Muscle of back (tissue), 11 donors: Measurements from ENCODE around the gene SCAMP5. TPM values are rescaled to one million over a fixed set of nuclear protein-coding genes. Genes with fewer than 3 reads are reported as not detected.
A peak's percentile ranks its signal among the peaks of the same experiment; 100 is the strongest.

Experiments used
- DNase-seq, 3 donors: peaks; one replicate each; pipeline versions ENCODE4 v3.0.0 to v3.0.0-alpha.2; 2013
- polyA plus RNA-seq, 10 donors: library from polyadenylated mRNA; unstranded; fragments of 120-200 nt; gene quantifications; one replicate each; pipeline ENCODE4 v1.2.1, GENCODE V29; 2013; ENCODE audit not compliant: insufficient read length in 10 of 10

The SCAMP5 gene
- polyA plus RNA-seq, 10 donors = 2.8 to 7.5 (median 4.9) TPM

GRCh38 chr15:74976159-74976558, 19.2 kb upstream of the SCAMP5 start:
- DNase-seq = no peak

- no peak for DNase-seq
Observed at GRCh38 chr15:74977599-74977998, 17.8 kb upstream of the SCAMP5 start.

- DNase-seq = no peak
Observed at GRCh38 chr15:74978077-74978476, 17.3 kb upstream of the SCAMP5 start.

GRCh38 chr15:74978503-74978902, 16.9 kb upstream of the SCAMP5 start:
- DNase-seq = no peak

- no peak for DNase-seq
Observed at GRCh38 chr15:74982183-74982582, 13.2 kb upstream of the SCAMP5 start.

GRCh38 chr15:74983725-74984231, 11.6 kb upstream of the SCAMP5 start:
- DNase-seq = no peak

- DNase-seq = no peak
Observed at GRCh38 chr15:74988007-74988800, 7.2 kb upstream of the SCAMP5 start.

GRCh38 chr15:74989527-74989926, 5.8 kb upstream of the SCAMP5 start:
- no peak for DNase-seq

GRCh38 chr15:74992619-74993018, 2.7 kb upstream of the SCAMP5 start:
- DNase-seq = no peak

GRCh38 chr15:74994236-74994635, 1.1 kb upstream of the SCAMP5 start:
- DNase-seq = no peak

- no peak for DNase-seq
Observed at GRCh38 chr15:74994685-74995084, 678 bp upstream of the SCAMP5 start.

GRCh38 chr15:74995779-74996765, 709 bp downstream of the SCAMP5 start:
- DNase-seq = peak in 1 of 3 donors; percentile 12

- no peak for DNase-seq
Observed at GRCh38 chr15:74997141-74997540, 1.8 kb downstream of the SCAMP5 start.

GRCh38 chr15:74997543-74997942, 2.2 kb downstream of the SCAMP5 start:
- DNase-seq = no peak

- no peak for DNase-seq
Observed at GRCh38 chr15:75001310-75001709, 5.9 kb downstream of the SCAMP5 start.

GRCh38 chr15:75002398-75002797, 7.0 kb downstream of the SCAMP5 start:
- no peak for DNase-seq

GRCh38 chr15:75007216-75007615, 11.9 kb downstream of the SCAMP5 start:
- DNase-seq = no peak

GRCh38 chr15:75008221-75008625, 12.9 kb downstream of the SCAMP5 start:
- DNase-seq = no peak

GRCh38 chr15:75008629-75009326, 13.4 kb downstream of the SCAMP5 start:
- DNase-seq = no peak

GRCh38 chr15:75016431-75016830, 21.1 kb downstream of the SCAMP5 start:
- no peak for DNase-seq

GRCh38 chr15:75019916-75020315, 24.6 kb downstream of the SCAMP5 start:
- DNase-seq = no peak

GRCh38 chr15:75021341-75021740, 26.0 kb downstream of the SCAMP5 start:
- no peak for DNase-seq
